ENCODE data around the gene ZNF146.
"Not testable (repeated sequence)": the region's sequence is repeated elsewhere in the genome, so short reads cannot be mapped to it uniquely, and the experiment has no call there.

ZNF146 gene

GRCh38 chr19:36214386-36215275 is at the start of gene ZNF146, which contains the start of gene ZNF565:
Gene ZNF146, plus strand, starts transcription at chr19:36215106. Its CDS starts 21,335 bp downstream, at chr19:36236441.
Gene ZNF565, minus strand, starts transcription at chr19:36214665. Its CDS starts 12,680 bp downstream, at chr19:36201985.
- no peaks in the 10 kb centered on the region for H3K27me3 Mint-ChIP-seq
- peak; percentile 87 to 94 for DNase-seq (ENCODE audit: low spot score in 2 of 2)
- peak; percentile 85 for ATAC-seq (replicated peaks; ENCODE audit: extremely low read depth, poor library complexity, severe bottlenecking)
- no peaks in the 10 kb centered on the region for H3K9me3 Mint-ChIP-seq
- H3K36me3 Mint-ChIP-seq (ENCODE audit: insufficient read depth): peaks cover 11% of the 10 kb centered on the region
- H3K27ac Mint-ChIP-seq (ENCODE audit: low read depth): no peak within 1 kb of the TSS
- H3K4me1 Mint-ChIP-seq: peaks cover 13% of the 10 kb centered on the region
- H3K4me3 Mint-ChIP-seq: no peak within 1 kb of the TSS

GRCh38 chr19:36169084-36169760 is 45.7 kb upstream of the ZNF146 start:
- Mint-ChIP-seq H3K9me3 (no peaks in the 10 kb centered on the region), H3K4me1 (peaks cover 5% of the 10 kb centered on the region), H3K4me3 (no peak overlapping the region), H3K36me3 (ENCODE audit: insufficient read depth) (peaks cover 8% of the 10 kb centered on the region), H3K27ac (ENCODE audit: low read depth) (no peak overlapping the region), H3K27me3 (no peaks in the 10 kb centered on the region)
- ATAC-seq (replicated peaks; ENCODE audit: extremely low read depth, poor library complexity, severe bottlenecking) (no peak), DNase-seq (ENCODE audit: low spot score in 2 of 2) (no peak)

- H3K27ac Mint-ChIP-seq (ENCODE audit: low read depth): no peak overlapping the region
Observed at GRCh38 chr19:36172852-36173251, 42.1 kb upstream of the ZNF146 start.

GRCh38 chr19:36173846-36174245 is 41.1 kb upstream of the ZNF146 start:
- not testable (repeated sequence) for H3K27me3 Mint-ChIP-seq; H3K9me3 Mint-ChIP-seq; H3K27ac Mint-ChIP-seq (ENCODE audit: low read depth); ATAC-seq (replicated peaks; ENCODE audit: extremely low read depth, poor library complexity, severe bottlenecking); H3K4me3 Mint-ChIP-seq; H3K4me1 Mint-ChIP-seq; DNase-seq (ENCODE audit: low spot score in 2 of 2); H3K36me3 Mint-ChIP-seq (ENCODE audit: insufficient read depth)

More at GRCh38 chr19:36172852-36173251, 42.1 kb upstream of the ZNF146 start:
- no peak overlapping the region for H3K4me3 Mint-ChIP-seq
- DNase-seq (ENCODE audit: low spot score in 2 of 2) (no peak), ATAC-seq (replicated peaks; ENCODE audit: extremely low read depth, poor library complexity, severe bottlenecking) (no peak)
- peaks cover 5% of the 10 kb centered on the region for H3K4me1 Mint-ChIP-seq
- H3K36me3 Mint-ChIP-seq (ENCODE audit: insufficient read depth): peaks cover 2% of the 10 kb centered on the region
- H3K27me3 Mint-ChIP-seq: no peaks in the 10 kb centered on the region
- H3K9me3 Mint-ChIP-seq: no peaks in the 10 kb centered on the region

GRCh38 chr19:36179077-36179476 is 35.8 kb upstream of the ZNF146 start:
- H3K27ac Mint-ChIP-seq (ENCODE audit: low read depth); H3K27me3 Mint-ChIP-seq; H3K4me1 Mint-ChIP-seq; DNase-seq (ENCODE audit: low spot score in 2 of 2); H3K9me3 Mint-ChIP-seq; ATAC-seq (replicated peaks; ENCODE audit: extremely low read depth, poor library complexity, severe bottlenecking); H3K4me3 Mint-ChIP-seq; H3K36me3 Mint-ChIP-seq (ENCODE audit: insufficient read depth): not testable (repeated sequence)

GRCh38 chr19:36182612-36183244 is 32.2 kb upstream of the ZNF146 start:
- no peak for DNase-seq (ENCODE audit: low spot score in 2 of 2)
- peaks cover 8% of the 10 kb centered on the region for H3K36me3 Mint-ChIP-seq (ENCODE audit: insufficient read depth)
- no peak for ATAC-seq (replicated peaks; ENCODE audit: extremely low read depth, poor library complexity, severe bottlenecking)
- no peaks in the 10 kb centered on the region for H3K4me1 Mint-ChIP-seq
- no peaks in the 10 kb centered on the region for H3K27me3 Mint-ChIP-seq
- H3K4me3 Mint-ChIP-seq: no peak overlapping the region
- no peak overlapping the region for H3K27ac Mint-ChIP-seq (ENCODE audit: low read depth)
- no peaks in the 10 kb centered on the region for H3K9me3 Mint-ChIP-seq

GRCh38 chr19:36183245-36183628 is 31.7 kb upstream of the ZNF146 start:
- H3K4me3 Mint-ChIP-seq: no peak overlapping the region
- ATAC-seq (replicated peaks; ENCODE audit: extremely low read depth, poor library complexity, severe bottlenecking) (no peak), DNase-seq (ENCODE audit: low spot score in 2 of 2) (no peak)
- no peaks in the 10 kb centered on the region for H3K27me3 Mint-ChIP-seq
- H3K4me1 Mint-ChIP-seq: no peaks in the 10 kb centered on the region
- H3K27ac Mint-ChIP-seq (ENCODE audit: low read depth): no peak overlapping the region
- no peaks in the 10 kb centered on the region for H3K9me3 Mint-ChIP-seq
- H3K36me3 Mint-ChIP-seq (ENCODE audit: insufficient read depth): peaks cover 8% of the 10 kb centered on the region

- H3K9me3 Mint-ChIP-seq; H3K27ac Mint-ChIP-seq (ENCODE audit: low read depth); H3K4me3 Mint-ChIP-seq; ATAC-seq (replicated peaks; ENCODE audit: extremely low read depth, poor library complexity, severe bottlenecking); DNase-seq (ENCODE audit: low spot score in 2 of 2); H3K4me1 Mint-ChIP-seq; H3K27me3 Mint-ChIP-seq: not testable (repeated sequence)
- peaks cover 12% of the 10 kb centered on the region for H3K36me3 Mint-ChIP-seq (ENCODE audit: insufficient read depth)
Observed at GRCh38 chr19:36186722-36187121, 28.2 kb upstream of the ZNF146 start.

- no peak overlapping the region for H3K4me3 Mint-ChIP-seq
- ATAC-seq (replicated peaks; ENCODE audit: extremely low read depth, poor library complexity, severe bottlenecking): no peak
- DNase-seq (ENCODE audit: low spot score in 2 of 2): no peak
- peaks cover 16% of the 10 kb centered on the region for H3K36me3 Mint-ChIP-seq (ENCODE audit: insufficient read depth)
- no peak overlapping the region for H3K27ac Mint-ChIP-seq (ENCODE audit: low read depth)
- no peaks in the 10 kb centered on the region for H3K27me3 Mint-ChIP-seq
- no peaks in the 10 kb centered on the region for H3K9me3 Mint-ChIP-seq
- H3K4me1 Mint-ChIP-seq: no peaks in the 10 kb centered on the region
Observed at GRCh38 chr19:36196249-36196648, 18.7 kb upstream of the ZNF146 start.

GRCh38 chr19:36198119-36198518 is 16.8 kb upstream of the ZNF146 start:
- Mint-ChIP-seq H3K27me3 (no peaks in the 10 kb centered on the region), H3K27ac (ENCODE audit: low read depth) (no peak overlapping the region), H3K4me1 (no peaks in the 10 kb centered on the region), H3K4me3 (no peak overlapping the region), H3K9me3 (no peaks in the 10 kb centered on the region), H3K36me3 (ENCODE audit: insufficient read depth) (peaks cover 11% of the 10 kb centered on the region)
- ATAC-seq (replicated peaks; ENCODE audit: extremely low read depth, poor library complexity, severe bottlenecking): no peak
- DNase-seq (ENCODE audit: low spot score in 2 of 2): no peak

GRCh38 chr19:36201684-36202083 is 13.2 kb upstream of the ZNF146 start:
- H3K4me3 Mint-ChIP-seq: no peak overlapping the region
- ATAC-seq (replicated peaks; ENCODE audit: extremely low read depth, poor library complexity, severe bottlenecking) (no peak), DNase-seq (ENCODE audit: low spot score in 2 of 2) (no peak)
- H3K27ac Mint-ChIP-seq (ENCODE audit: low read depth): no peak overlapping the region
- no peaks in the 10 kb centered on the region for H3K4me1 Mint-ChIP-seq
- peaks cover 4% of the 10 kb centered on the region for H3K36me3 Mint-ChIP-seq (ENCODE audit: insufficient read depth)
- no peaks in the 10 kb centered on the region for H3K9me3 Mint-ChIP-seq
- no peaks in the 10 kb centered on the region for H3K27me3 Mint-ChIP-seq

GRCh38 chr19:36203293-36203692 is 11.6 kb upstream of the ZNF146 start:
- ATAC-seq (replicated peaks; ENCODE audit: extremely low read depth, poor library complexity, severe bottlenecking) (no peak), DNase-seq (ENCODE audit: low spot score in 2 of 2) (no peak)
- Mint-ChIP-seq H3K27ac (ENCODE audit: low read depth) (no peak overlapping the region), H3K4me1 (no peaks in the 10 kb centered on the region), H3K4me3 (no peak overlapping the region), H3K9me3 (no peaks in the 10 kb centered on the region), H3K27me3 (no peaks in the 10 kb centered on the region), H3K36me3 (ENCODE audit: insufficient read depth) (peaks cover 4% of the 10 kb centered on the region)

Data from central memory CD8-positive, alpha-beta T cell (primary cell).